T follicular helper cell (primary cell): ENCODE results near the gene CARD18.

Experiments
- DNase-seq: peaks from one replicate; pipeline ENCODE4 v3.0.0-alpha.2; 2020; ENCODE audit warnings: low read depth
- total RNA-seq, 2 experiments: gene quantifications; one replicate each; lab custom pipeline; 2026; lab: John Stamatoyannopoulos, UW

The CARD18 gene, protein sequence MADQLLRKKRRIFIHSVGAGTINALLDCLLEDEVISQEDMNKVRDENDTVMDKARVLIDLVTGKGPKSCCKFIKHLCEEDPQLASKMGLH
- 0 reads per million in 2 experiments for total RNA-seq

DNA sequence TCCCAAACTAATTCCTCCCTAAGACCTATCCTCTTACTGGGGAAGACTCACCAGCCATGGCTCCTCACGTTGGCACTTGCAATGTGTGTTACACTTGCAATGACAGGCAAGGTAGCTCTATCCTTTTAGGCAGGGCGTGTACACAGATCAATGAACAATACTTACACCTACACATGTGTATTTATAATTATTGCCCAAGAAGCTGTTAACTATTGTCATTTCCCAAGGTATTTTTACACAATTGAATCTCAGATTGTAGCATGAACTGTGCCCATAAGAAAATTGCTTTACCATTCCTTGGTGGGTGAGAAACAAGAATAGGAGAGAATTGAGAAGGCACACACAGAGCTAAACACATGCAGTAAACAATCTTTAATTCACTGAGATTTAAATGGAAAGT lies at the start of gene CARD18:
CARD18 (minus strand) TSS at position 101 of the 400 bp plus-strand sequence; CDS start at position 58, 43 bp downstream.
- DNase-seq, result no peak

DNA sequence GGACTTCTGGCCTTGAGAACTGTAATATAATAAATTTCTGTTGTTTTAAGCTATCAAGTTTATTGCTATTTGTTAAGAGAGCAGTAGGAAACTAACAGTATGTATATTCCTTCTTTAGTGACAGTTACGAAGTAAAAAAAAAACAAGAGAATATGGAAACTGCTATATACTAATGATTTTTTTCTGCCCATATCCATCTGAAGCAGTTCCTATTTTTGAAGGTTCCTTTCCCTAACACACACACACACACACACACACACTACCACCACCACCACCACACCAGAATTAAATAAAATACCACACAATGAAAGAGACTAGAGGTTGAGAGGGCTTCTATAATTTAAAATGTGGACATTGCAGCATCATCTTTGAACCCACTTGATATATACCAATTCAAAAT lies 44.4 kb upstream of the CARD18 start:
- no peak for DNase-seq

DNA sequence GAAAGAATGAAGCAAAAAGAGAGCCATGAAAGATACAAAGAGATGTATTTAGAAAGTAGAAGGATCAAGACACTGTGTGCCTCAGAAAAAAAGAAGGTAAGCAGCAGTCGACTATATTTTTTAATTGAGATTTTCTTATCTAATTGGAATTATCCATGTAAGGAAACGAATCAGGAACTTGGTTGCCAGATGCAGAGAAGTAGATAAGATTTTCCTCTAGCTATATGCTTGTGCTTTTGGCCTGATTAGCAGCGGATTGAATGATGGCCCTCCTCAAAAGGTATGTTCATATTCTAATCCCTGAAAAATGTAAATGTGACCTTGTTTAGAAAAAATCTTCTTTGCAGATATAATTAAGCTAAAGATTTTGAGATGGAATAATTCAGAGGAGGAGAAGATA lies 43.9 kb upstream of the CARD18 start:
- DNase-seq, result no peak

DNA sequence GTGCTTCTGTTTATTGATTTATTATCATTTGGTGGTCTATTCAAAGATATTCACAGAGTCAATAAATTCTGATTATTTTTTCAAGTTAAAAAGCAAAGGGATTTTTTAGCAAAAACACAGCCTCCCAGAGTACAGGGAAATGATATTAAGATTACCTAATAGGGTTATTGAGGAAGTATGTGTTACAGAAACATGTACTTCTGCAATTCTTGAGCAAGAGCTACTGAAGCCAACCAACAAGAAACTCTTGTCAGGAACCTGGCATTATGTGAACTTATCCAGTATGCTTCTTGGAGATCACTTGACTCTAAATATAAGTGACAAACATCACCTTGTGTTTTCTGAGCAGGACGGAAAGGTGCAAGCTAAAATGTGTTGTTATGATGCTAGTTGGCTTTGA lies 42.0 kb upstream of the CARD18 start:
- no peak for DNase-seq

DNA sequence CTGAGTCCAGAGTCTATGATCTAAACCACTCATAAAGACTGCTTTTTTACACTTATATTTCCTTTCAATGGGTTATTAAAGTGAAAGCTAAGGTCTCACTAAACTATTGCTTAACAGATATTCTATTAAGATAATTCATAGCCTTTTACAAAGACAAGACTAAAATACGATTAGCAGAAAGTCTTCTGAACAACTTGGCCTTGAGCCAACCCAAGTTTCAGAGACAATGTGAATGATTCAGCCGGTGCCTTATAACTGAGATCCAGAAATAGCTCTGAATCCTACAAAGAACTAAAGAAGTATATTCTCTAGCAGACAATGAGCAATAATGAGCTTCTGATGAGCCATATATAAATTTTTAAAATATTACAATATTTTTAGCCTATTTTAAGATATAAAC lies 41.5 kb upstream of the CARD18 start:
- DNase-seq, result no peak

DNA sequence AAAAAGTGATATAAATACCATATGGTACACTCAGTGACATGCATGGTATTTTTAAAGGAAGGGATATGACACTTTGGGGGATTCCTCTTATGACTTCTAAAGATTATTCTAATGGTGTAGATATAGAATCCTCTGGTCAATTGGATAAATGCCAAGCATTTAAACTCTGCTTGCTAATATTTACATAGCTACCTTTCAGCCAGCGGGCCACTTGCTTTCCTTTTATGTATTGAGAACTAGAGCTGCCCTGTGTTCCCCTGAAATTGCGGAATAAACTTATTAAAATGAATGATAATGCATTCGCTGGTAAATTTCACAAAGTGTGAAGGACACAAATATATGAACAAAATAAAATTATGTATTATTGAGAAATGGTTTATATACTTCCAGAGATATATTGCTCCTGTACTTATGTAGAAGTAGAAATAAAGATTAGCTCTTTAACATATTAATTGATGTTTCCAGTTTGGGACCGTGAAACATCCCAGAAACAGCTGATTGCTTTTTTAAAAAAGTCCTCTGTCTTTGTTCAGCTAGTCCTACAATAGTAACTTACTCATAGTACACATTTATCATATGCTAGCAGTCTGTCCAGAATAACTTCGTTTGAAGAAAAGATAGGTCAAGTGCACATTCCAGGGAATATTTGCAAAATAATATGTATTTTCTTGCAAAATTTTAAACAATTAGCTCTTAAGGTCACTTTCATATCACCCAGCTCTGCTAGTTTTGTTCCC lies 40.1 kb upstream of the CARD18 start:
- DNase-seq, result no peak

DNA sequence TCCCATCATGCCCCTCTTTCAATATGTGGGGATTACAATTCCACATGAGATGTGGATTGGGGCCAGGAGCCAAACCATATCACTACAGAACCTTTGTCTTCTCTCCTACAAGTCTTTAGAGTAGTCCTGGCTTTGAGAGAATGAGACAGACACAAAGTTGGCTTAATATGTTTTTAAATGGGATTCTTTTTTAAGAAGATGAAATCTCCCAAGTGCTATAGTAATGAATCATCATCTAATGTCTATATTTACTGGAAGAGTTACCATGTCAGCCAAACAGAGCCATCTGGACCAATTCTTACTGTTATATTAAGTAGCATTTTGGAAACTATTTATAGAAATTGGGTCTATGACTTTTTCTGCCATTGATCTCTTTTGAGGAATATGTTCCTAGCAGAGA lies 38.1 kb upstream of the CARD18 start:
- no peak for DNase-seq

DNA sequence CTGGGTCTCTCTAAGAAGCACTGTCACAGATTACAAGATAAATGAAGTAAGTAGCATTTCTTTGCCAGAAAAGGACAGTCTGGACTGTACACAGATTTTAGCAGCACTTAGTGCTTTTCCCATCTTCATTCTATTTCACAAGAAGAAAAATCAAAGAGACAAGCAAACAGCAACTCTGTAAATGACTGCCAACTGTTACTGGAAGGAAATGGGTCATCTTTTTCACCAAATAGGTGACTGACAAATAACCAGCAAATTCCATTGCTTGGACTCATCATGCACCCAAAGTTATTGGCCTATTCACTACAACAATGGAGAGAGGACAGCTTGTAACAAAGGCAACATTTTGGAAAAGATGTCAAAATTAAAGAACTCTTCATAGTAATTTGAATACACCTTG lies 28.9 kb upstream of the CARD18 start:
- DNase-seq, result no peak

DNA sequence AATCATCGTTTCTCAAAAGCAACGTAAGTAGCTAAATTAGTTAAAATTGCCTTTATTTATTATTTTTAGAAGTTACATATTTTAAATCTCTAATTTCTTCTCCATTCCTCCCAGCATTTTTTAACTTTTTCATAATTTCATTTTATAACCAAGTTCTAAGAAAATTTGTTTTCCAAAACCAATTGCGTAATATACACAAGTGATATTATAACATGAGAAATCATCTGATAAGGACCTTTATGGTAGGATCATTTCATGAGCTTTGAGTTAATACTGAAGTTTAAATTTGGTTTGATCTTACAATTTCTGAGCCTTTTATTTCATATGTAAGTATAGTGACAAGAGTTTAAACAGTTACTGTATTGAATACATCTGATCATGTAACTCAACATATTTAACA lies 27.7 kb upstream of the CARD18 start:
- no peak for DNase-seq

DNA sequence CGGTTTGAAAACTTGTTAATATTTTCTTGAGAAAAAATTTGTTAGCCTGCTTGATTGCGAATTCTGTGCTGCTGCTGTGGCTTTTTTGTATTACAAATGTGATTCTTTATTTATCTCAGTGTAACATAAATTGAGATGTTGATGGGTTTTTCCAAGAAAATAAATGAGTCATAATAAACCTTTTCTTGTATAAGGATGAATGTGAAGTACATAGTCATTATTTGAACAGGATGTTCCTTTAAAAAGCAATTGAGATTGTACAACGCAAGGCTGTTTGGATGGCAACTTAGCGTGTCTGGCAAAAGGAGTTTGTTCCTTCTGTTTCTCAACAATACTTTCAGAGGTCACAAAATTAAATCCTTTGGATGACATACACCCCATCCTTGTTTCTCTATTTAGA lies 24.6 kb upstream of the CARD18 start:
- DNase-seq, result no peak

DNA sequence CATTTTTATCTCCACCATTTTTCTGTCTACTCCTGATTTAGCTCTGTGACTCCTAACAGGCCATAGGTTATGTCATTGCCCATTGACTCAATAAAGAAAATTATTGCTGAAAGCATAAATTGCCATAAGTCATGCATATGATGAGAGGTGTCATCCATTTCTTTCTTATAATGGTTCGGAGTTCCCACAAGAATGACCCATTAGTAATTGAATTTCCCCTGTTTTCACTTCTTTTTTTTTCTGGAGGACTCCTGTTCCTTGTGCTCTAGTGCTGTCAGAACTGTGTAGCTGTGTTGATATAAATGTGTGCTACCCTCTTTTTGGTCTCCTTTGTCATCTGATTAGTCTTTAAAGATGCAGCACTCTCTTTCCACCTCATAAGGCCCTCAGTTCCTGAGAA lies 22.9 kb upstream of the CARD18 start:
- DNase-seq, result no peak

DNA sequence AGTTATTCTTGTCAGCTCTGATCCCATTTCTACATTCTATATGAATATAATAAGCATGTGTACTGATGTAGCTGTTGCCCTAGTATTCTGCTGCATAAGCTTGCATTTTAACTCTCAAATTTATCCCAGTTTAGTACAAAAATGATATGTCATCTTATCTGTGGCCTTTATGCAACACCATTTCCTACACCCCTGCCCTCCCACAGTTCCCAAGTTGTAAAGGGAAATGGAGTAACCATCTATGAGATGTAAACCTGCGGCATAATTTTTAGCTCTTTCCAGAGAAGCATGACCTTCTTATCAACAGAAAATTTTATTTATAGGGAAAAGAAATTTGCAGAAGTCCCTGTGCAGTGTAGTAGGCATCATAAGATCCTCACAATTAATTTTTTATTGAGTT lies 18.9 kb upstream of the CARD18 start:
- no peak for DNase-seq

DNA sequence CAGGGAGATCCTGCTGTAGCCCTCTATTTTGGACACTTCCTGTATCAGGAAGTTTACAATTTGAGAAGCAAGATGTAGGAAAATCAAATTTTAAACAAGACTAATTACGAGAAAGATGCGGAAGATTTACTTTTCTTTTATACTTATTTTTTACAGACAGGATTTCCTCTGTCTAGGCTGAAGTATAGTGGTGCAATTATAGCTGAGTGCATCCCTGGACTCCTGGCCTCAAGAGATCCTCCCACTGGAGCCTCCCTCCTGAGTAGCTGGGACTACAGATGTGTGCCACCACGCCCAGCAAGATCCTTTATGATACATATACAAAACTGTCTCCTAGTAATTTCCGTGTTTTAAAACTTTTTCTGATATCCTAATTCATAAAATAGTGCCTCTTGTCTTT lies 17.2 kb upstream of the CARD18 start:
- DNase-seq, result no peak

DNA sequence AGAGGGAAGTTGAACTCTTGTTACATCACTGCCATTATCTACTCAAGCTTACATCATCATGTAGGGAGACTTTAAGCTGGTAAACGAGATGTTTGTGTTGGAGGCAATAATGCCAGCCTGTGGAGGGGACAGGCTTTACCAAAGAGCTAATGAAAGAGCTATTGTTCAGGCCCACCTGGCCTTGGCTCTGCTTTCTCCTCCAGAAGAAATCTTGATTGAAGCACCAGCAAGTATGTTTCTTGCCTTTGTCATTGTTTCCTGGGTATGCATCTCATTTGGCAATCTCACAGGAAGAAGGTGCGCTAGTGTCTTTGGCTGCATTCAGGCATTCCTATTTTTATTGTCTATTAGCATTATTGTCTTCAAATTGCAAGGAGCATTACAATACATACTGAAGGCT lies 16.7 kb upstream of the CARD18 start:
- DNase-seq, result no peak

DNA sequence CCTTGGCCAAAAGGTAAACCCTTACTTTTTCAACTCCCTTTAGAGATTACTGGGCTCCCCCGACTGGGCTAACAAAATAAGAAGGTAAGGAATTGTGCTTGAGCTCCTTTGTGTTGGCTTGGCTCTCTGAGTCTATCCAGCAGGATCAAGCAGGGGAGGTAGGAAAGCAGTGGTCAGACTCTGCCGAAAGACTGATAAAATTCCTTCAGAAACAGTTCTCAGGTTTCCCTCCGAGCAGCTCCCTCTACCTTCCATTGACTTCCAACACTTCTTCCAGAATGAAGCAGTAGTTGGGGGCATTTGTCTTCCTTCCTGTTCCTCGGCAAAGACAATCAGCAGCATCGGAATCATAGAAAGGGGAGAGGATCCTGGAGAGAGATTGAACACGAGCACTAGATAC lies 16.1 kb upstream of the CARD18 start:
- DNase-seq, result no peak

DNA sequence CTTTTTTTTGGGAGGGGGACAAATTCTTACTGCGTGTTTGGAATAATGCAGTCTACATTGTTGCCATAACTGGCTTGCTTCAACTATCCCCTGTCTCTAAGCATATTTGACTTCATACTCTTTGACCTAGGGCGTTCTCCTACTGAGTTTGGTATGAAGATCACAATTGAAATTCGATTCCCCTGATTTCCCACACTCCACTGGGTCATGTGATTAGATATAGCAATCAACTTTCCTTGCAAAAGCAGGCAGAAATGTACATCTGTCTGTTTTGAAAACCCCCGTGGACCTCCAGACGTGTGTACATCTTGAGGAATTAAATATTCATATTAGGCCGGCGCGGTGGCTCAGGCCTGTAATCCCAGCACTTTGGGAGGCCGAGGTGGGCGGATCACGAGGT lies 13.8 kb upstream of the CARD18 start:
- no peak for DNase-seq

DNA sequence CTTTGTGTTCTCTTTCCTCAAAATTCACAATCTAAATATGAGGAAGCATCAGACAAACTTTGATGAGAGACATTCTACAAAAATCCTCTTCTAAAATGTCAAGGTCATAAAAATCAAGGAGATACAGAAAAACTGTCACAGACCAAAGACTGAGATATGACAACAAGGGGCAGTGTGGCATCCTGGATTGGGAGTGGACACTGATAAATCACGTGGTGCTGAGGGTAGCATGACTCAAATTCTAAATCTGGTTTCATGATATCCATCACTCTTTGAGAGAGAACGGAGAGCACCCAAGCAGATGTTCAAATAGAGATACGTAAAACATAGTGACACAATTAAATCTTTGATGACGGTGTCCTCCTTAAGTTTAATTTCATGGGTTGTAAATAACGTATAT lies 13.0 kb upstream of the CARD18 start:
- no peak for DNase-seq

DNA sequence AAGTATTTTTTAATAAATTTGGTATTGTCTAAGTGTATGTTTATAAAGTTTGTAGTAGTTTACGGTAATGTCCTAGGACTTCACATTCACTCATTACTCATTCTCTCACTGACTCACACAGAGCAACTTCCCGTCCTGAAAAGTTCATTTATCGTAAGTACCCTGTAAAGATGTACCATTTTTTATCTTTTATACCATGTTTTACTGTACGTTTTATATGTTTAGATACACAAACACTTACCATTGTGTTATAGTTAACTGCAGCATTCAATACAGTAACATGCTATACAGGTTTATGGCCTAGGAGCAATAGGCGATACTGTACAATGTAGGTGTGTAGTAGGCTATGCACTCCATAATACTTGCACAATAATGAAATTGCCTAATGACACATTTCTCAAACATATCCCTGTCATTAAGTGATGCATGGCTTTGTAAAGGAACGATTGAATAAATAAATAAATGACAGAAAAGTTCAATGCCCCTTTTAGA lies 12.5 kb upstream of the CARD18 start:
- no peak for DNase-seq

DNA sequence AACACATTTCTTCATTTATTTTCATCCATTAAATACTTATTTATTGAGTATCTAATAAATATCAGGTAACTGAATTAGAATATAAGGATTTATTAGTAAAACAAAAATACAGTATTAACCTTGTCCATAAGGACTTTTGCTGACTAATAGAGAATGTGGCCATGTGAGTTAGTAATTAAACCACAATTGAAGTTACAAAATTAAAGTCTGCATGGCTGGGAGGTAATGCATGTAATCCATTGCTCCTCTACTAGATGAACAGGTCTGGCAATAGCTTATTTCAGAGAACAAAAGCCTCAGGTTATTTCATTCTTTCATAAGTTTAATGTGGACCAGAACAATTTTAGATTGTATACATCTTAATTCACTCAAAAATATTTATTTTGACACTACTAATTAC lies 9.9 kb upstream of the CARD18 start:
- no peak for DNase-seq

DNA sequence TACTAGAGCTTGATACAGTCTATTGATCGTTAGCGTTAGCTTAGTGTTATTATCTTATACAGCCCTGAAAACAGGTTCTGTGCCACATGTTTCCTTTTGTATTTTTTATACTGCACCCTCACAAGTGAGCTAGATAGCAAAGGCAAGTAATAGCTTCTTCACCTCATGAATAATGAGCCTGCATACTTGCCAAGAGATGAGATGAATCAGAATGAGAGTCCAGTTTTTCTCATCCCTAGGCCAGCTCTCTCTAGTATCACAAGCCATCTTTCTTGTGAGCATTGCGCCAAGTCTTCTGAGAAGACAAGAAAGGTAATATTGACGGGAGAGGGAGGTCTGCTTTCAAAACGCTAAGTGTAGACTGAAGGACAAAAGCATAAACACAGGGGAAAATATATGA lies 8.7 kb upstream of the CARD18 start:
- DNase-seq, result no peak

DNA sequence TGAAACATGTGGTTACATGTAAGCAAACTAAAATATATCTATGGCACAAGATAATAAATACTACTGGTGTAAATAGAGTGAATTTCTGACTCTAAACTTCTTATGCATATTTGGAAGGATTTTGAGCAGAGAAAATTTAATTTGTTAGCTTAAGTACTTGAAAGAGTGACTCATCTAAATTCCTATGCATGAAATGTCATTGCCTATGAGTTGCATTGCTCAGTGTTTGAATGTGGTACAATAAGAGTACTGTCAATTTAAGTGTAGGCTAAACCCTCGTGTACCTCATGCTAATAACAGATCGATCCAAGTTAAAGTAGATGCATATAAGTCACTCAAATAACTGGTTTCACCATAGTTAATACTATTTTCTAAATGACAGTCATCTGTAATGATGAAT lies 5.3 kb upstream of the CARD18 start:
- DNase-seq, result no peak

DNA sequence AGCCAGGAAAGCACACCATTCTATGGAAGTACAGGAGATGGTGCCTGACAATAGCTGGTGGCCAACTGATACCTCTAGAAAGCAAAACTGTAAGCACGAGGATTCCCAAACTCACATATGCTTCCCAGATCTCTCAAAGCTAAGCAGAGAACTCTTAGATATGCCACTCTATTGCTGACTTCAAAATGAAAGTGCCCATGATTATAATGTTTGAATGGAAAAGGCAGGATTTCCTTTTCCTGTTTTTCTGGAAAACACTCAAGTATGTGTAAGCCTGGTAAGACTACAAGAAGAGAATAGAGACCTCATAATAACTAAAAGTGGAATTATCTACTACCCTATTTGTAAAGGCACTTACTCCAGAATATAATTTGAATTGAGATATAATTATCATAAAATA lies 2.6 kb upstream of the CARD18 start:
- no peak for DNase-seq

DNA sequence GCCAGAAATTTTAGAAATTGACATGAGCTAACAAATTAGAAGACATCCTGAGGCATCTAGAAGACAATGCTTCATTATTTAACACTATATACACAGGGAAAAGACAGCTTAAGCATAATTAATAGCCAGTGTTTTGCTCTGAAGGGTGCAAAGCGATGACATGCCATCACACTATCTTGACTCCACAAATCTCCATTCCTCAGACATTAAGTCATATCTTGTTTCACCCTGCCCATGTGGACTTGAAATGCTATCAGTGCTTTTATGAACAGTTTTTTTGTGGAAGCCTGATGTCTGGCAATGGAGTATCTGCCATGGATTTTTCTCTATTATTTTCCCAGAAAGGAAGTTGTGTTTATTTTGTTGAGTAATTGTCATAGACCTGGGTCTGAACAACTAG lies 2.3 kb downstream of the CARD18 start:
- no peak for DNase-seq

DNA sequence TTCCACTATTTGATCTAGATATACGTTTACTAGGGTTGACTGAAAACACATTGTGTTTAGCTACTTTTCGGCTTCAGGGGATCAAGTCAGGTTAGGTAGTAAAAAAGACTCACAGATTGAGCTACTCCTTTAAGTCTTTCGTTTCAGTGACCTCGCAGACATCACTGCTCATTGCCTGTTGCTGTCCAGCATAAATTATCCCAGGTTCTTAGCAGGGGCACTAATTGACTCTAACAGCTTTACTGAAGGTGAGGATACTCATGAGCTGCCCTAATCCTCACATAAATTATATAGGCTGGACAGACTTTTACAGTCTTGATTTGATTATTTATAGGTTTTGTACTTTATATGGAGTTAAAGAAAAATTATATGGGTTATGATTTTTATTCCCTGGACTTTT lies 3.7 kb downstream of the CARD18 start:
- DNase-seq, result no peak
